ENCODE results near the gene C1orf105. TPM values are rescaled to one million over a fixed set of nuclear protein-coding genes. Genes with fewer than 3 reads are reported as not detected.

Gene C1orf105
- total and polyA plus RNA-seq, 10 of the 15 experiments (the other 5 are each of a cell fraction or from before 2014, with no cell fraction given) = not detected

DNA sequence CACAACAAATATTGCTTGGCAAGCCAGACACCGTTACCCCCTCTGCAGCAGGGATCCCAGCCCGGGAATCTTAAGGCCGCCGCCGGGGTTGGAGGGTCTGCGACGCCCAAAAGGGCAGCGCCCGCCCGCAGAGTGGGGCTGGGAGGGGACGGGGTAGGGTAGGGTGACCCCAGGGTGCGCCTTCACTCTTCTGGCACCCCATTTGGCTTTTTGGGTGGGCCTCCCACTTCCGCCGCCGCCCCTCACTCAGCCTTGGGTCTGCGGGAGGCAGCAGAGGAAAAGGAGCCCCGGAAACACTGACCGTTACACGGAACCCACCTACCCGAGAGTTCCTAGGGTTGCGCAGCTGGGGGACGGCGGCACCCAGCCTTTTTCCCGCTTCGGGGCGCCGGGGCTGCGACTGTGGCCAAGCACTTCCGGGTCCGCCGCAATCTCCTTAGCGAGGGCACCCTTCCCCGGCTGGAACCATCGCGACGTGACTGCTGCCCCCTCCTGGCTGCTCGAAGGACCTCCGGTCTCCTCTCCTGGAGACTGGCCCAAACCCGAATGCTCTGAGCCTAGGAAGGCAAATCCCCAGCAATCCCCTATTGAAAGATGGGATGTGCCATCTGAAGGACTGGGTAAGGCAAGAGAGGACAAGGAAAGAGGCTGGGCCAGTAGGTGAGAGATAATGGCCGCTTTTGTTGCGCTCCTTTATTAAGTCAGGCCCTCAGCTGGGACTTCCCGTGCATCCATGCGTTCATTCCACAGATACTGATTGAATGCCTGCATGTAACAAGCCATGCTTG lies 23.4 kb downstream of the C1orf105 start, which contains the start of gene PIGC (continued):
- TF ChIP-seq CBX5 (IDR thresholded peaks at IDR 0.05; ENCODE audit: low read depth) (0 out of 2 replicates have a peak, but pooled peaks have one; percentile 65), ZBED1 (IDR thresholded peaks at IDR 0.05; ENCODE audit: borderline replicate concordance) (no peak), KAT2A (conservative IDR thresholded peaks at IDR 0.05; ENCODE audit: control insufficient read depth, low read depth, low read length) (no peak), PML (IDR thresholded peaks at IDR 0.05; ENCODE audit: low read length) (no peak), ZSCAN29 (IDR thresholded peaks at IDR 0.05) (0 out of 2 replicates have a peak, but pooled peaks have one; percentile 20), CHD1 (IDR thresholded peaks at IDR 0.05; ENCODE audit: low read depth, low read length) (no peak), BHLHE40 (IDR thresholded peaks at IDR 0.05; ENCODE audit: borderline replicate concordance in 1 of 2, low read depth in 2 of 2, low read length in 1 of 2) (peak in 1 of 2 experiments; percentile 40; a peak in 1 of 4 replicates), ZNF384 (IDR thresholded peaks at IDR 0.05; ENCODE audit: borderline replicate concordance, low read depth, low read length) (no peak), ZZZ3 (IDR thresholded peaks at IDR 0.05; ENCODE audit: control insufficient read depth, insufficient read length, low read depth) (no peak), POLR2A (IDR thresholded peaks at IDR 0.05; ENCODE audit: low read depth, low read length) (peak; percentile 91), NRF1 (conservative IDR thresholded peaks at IDR 0.05; ENCODE audit: low read depth, low read length) (no peak), PAX5 (IDR thresholded peaks at IDR 0.05; ENCODE audit: borderline replicate concordance, low read depth, low read length) (no peak), POU2F2 (IDR thresholded peaks at IDR 0.05; ENCODE audit: borderline replicate concordance, low read depth, low read length) (0 out of 3 replicates have a peak, but pooled peaks have one; percentile 48)
- TF ChIP-seq, protein P1, sequence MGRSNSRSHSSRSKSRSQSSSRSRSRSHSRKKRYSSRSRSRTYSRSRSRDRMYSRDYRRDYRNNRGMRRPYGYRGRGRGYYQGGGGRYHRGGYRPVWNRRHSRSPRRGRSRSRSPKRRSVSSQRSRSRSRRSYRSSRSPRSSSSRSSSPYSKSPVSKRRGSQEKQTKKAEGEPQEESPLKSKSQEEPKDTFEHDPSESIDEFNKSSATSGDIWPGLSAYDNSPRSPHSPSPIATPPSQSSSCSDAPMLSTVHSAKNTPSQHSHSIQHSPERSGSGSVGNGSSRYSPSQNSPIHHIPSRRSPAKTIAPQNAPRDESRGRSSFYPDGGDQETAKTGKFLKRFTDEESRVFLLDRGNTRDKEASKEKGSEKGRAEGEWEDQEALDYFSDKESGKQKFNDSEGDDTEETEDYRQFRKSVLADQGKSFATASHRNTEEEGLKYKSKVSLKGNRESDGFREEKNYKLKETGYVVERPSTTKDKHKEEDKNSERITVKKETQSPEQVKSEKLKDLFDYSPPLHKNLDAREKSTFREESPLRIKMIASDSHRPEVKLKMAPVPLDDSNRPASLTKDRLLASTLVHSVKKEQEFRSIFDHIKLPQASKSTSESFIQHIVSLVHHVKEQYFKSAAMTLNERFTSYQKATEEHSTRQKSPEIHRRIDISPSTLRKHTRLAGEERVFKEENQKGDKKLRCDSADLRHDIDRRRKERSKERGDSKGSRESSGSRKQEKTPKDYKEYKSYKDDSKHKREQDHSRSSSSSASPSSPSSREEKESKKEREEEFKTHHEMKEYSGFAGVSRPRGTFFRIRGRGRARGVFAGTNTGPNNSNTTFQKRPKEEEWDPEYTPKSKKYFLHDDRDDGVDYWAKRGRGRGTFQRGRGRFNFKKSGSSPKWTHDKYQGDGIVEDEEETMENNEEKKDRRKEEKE (IDR thresholded peaks at IDR 0.05) = no peak
- TF ChIP-seq, protein P2, sequence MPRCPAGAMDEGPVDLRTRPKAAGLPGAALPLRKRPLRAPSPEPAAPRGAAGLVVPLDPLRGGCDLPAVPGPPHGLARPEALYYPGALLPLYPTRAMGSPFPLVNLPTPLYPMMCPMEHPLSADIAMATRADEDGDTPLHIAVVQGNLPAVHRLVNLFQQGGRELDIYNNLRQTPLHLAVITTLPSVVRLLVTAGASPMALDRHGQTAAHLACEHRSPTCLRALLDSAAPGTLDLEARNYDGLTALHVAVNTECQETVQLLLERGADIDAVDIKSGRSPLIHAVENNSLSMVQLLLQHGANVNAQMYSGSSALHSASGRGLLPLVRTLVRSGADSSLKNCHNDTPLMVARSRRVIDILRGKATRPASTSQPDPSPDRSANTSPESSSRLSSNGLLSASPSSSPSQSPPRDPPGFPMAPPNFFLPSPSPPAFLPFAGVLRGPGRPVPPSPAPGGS (IDR thresholded peaks at IDR 0.05; ENCODE audit: borderline replicate concordance, insufficient read depth, low read depth, low read length, poor library complexity, severe bottlenecking) = no peak
- TF ChIP-seq, protein P3, sequence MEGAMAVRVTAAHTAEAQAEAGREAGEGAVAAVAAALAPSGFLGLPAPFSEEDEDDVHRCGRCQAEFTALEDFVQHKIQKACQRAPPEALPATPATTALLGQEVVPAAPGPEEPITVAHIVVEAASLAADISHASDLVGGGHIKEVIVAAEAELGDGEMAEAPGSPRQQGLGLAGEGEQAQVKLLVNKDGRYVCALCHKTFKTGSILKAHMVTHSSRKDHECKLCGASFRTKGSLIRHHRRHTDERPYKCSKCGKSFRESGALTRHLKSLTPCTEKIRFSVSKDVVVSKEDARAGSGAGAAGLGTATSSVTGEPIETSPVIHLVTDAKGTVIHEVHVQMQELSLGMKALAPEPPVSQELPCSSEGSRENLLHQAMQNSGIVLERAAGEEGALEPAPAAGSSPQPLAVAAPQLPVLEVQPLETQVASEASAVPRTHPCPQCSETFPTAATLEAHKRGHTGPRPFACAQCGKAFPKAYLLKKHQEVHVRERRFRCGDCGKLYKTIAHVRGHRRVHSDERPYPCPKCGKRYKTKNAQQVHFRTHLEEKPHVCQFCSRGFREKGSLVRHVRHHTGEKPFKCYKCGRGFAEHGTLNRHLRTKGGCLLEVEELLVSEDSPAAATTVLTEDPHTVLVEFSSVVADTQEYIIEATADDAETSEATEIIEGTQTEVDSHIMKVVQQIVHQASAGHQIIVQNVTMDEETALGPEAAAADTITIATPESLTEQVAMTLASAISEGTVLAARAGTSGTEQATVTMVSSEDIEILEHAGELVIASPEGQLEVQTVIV (IDR thresholded peaks at IDR 0.05; ENCODE audit: borderline replicate concordance, partially characterized antibody) = peak; percentile 75
- TF ChIP-seq, protein P4, sequence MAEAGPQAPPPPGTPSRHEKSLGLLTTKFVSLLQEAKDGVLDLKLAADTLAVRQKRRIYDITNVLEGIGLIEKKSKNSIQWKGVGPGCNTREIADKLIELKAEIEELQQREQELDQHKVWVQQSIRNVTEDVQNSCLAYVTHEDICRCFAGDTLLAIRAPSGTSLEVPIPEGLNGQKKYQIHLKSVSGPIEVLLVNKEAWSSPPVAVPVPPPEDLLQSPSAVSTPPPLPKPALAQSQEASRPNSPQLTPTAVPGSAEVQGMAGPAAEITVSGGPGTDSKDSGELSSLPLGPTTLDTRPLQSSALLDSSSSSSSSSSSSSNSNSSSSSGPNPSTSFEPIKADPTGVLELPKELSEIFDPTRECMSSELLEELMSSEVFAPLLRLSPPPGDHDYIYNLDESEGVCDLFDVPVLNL (IDR thresholded peaks at IDR 0.05; ENCODE audit: low read depth, low read length) = peak; percentile 75

All from GM12878 (cell line).